ENCODE data around the gene SPATS2.

GRCh38 chr12:49440035-49440434 lies 72.8 kb downstream of the SPATS2 start:
- TF ChIP-seq CTCF (IDR thresholded peaks at IDR 0.05 in 4 of 5, conservative IDR thresholded peaks at IDR 0.05 in 1 of 5) (no peak), POLR2A (IDR thresholded peaks at IDR 0.05) (no peak)
